Fibroblast of mammary gland (primary cell): ENCODE measurements around the gene NDC1.

ENCODE experiments used
- DNase-seq: peaks from one replicate; pipeline ENCODE4 v3.0.0-alpha.2; 2010; ENCODE audit warnings: low read depth
- H3K4me3 ChIP-seq: 2 replicates; pipeline ENCODE4 v1.5.1; 2011; ENCODE audit warnings: low read depth, mild to moderate bottlenecking, low read length, moderate library complexity; ENCODE audit not compliant: control insufficient read depth
- TF ChIP-seq, protein P1 (sequence below): conservative IDR thresholded peaks from 2 replicates; pipeline ENCODE4 v1.5.1; 2011; ENCODE audit warnings: low read depth, low read length, inconsistent platforms; ENCODE audit not compliant: control insufficient read depth, insufficient read depth

Gene NDC1

DNA sequence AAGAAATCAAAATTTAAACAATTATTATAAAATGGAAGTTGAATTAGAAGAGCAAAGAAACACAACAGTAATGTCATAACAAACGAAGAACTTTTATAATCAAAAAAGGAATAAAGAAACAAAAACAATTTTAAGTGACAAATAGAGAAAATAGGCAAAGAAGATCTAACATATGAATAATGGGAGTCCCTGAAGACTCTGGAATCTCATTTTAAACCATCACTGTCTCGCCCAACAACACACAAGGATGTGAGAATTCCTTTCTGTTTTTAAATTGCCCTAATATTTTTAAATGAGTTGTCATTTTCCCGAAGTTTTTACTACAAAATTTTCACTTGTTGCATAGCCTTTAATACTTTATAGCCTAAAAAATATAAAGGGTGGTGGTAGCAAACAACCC is 4.3 kb upstream of the NDC1 start:
- TF ChIP-seq, protein P1, sequence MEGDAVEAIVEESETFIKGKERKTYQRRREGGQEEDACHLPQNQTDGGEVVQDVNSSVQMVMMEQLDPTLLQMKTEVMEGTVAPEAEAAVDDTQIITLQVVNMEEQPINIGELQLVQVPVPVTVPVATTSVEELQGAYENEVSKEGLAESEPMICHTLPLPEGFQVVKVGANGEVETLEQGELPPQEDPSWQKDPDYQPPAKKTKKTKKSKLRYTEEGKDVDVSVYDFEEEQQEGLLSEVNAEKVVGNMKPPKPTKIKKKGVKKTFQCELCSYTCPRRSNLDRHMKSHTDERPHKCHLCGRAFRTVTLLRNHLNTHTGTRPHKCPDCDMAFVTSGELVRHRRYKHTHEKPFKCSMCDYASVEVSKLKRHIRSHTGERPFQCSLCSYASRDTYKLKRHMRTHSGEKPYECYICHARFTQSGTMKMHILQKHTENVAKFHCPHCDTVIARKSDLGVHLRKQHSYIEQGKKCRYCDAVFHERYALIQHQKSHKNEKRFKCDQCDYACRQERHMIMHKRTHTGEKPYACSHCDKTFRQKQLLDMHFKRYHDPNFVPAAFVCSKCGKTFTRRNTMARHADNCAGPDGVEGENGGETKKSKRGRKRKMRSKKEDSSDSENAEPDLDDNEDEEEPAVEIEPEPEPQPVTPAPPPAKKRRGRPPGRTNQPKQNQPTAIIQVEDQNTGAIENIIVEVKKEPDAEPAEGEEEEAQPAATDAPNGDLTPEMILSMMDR: no peak
- no peak for DNase-seq
- no peak overlapping the region for H3K4me3 ChIP-seq

DNA sequence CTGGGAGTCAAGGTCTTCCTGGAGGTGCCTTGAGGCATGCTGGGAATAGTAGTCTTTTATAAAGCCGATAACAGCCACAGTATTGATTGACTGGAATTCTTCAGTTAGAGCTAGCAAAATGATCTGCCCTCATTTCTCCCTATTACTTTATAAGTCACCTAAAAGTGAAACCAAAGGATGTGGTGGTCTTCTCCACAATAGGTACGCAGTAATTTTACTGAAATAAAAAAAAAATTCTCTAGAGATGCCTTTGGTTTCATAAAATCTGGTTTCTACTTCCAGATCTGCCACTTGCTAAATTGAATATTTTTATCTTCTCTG is 518 bp upstream of the NDC1 start:
- no peak for DNase-seq
- TF ChIP-seq, protein P1: no peak
- peak overlapping the region; percentile 99 for H3K4me3 ChIP-seq

DNA sequence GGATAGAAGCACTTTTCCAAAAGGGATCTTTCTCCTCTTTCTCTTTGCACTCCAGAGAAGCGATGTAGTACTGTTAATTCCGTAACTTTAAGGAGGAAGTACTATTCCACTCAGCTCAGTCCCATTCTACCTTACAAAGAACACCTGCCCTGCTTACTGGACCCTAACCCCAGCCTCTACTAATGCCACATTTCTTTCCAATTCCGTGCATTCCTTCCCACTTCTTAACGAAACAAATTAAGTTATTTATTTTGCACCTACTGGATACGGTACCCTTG is 511 bp downstream of the NDC1 start:
- TF ChIP-seq, protein P1: no peak
- H3K4me3 ChIP-seq: peak overlapping the region; percentile 99
- DNase-seq: peak; percentile 2

DNA sequence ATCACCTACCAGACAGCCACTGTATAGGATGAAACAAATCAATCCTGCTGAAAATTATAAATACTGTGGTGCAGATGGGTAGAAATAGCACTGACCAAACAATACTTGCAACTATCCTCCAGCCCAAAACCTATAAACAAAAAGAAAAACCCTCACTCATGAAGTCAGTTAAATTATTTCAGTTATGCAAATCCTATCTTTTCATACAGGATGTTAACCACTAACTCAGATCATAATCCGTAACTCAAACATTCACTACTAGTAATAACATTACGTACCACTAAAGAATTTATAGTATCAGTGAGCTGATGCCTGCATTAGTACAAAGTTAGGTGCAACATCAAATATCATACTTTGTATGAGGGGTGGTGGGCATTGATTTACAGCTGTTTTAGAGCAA is 2.6 kb downstream of the NDC1 start:
- no peak for DNase-seq
- no peak overlapping the region for H3K4me3 ChIP-seq
- TF ChIP-seq, protein P1: no peak

DNA sequence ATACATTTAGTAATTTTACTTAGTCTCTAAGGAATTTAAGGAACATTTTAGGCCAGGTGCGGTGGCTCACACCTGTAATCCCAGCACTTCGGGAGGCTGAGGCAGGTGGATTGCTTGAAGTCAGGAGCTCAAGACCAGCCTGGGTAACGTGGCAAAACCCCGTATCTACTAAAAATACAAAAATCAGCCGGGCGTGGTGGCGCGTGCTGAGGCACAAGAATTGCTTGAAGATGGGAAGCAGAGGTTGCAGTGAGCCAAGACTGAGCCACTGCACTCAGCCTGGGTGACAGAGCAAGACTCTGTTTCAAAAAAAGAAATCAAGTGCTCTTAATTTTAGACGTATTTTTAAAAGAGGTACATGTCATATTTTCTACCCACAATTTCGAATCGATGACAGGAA is 3.3 kb downstream of the NDC1 start:
- H3K4me3 ChIP-seq: no peak overlapping the region
- TF ChIP-seq, protein P1: no peak
- no peak for DNase-seq

DNA sequence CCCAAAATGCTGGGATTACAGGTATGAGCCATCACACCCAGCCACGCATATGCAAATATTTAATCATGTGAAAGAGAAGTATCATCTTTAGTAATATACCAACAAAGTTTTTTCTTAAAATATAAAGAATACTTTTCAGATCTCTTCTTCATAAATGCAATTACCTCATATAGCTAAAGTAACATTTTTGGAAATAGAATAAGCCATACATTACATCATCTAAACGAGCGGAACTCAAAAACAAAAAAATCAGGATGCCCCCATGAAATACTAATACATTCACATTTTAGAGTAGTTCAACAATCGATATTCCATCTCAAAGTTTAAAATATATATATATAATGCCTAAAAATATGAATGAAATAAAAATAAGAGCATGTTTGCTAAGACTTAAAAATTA is 4.7 kb downstream of the NDC1 start:
- no peak overlapping the region for H3K4me3 ChIP-seq
- DNase-seq: no peak
- TF ChIP-seq, protein P1: no peak

DNA sequence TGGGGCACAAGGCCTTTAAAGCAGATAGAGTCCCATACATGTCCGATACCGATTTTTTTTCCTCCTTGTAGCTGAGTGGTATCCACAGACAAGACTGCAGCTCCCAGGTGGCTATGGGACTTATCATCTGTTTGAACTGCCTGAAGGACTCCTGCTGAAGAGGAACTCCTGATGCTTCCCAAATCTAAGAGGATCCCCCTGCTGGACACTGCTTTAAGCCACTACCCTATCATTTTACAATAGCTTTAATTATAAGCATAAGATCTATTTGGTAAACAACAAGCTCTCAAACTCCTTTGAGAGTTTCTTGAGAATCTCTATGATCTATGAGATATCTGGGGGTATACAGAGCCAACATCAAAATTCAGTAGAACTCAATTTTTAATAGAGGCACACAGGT is 11.7 kb downstream of the NDC1 start:
- no peak overlapping the region for H3K4me3 ChIP-seq
- TF ChIP-seq, protein P1: peak; percentile 38
- peak; percentile 41 for DNase-seq
